ENCODE measurements around the gene RAB3C. TPM values are rescaled to one million over a fixed set of nuclear protein-coding genes. Genes with fewer than 3 reads are reported as not detected.

The RAB3C gene
- polyA plus RNA-seq, 4 donors, result 0.22 to 6.5 (median 2.9) TPM

GRCh38 chr5:58752104-58752503, 169.2 kb downstream of the RAB3C start:
- Histone ChIP-seq H3K27me3 (ENCODE audit: control insufficient read depth in 3 of 3, insufficient read depth in 3 of 3, low read length in 3 of 3) (no peaks in the 10 kb centered on the region), H3K9me3 (ENCODE audit: control insufficient read depth in 2 of 2, insufficient read depth in 1 of 2, low read depth in 1 of 2, low read length in 1 of 2) (no peaks in the 10 kb centered on the region), H3K4me1 (ENCODE audit: control insufficient read depth in 3 of 3, insufficient read depth in 2 of 3, low read depth in 1 of 3, low read length in 2 of 3) (peaks cover 0 to 3% (median 0%) of the 10 kb centered on the region in 3 donors), H3K27ac (ENCODE audit: low read depth in 1 of 3, low read length in 2 of 3) (no peak overlapping the region), H3K36me3 (ENCODE audit: control insufficient read depth in 3 of 3, insufficient read depth in 2 of 3, low read depth in 1 of 3, low read length in 3 of 3) (peaks cover 0 to 2% (median 0%) of the 10 kb centered on the region in 3 donors), H3K4me3 (ENCODE audit: low read depth in 1 of 3, low read length in 3 of 3) (no peak overlapping the region)
- DNase-seq, result no peak
- no peak for FAIRE-seq
- 82 to 93% (median 82%) methylated on average over 1 of the region's 1 CpG for WGBS, 3 donors

- Histone ChIP-seq H3K4me1 (ENCODE audit: control insufficient read depth in 3 of 3, insufficient read depth in 2 of 3, low read depth in 1 of 3, low read length in 2 of 3) (peaks cover 0 to 3% (median 0%) of the 10 kb centered on the region in 3 donors), H3K9me3 (ENCODE audit: control insufficient read depth in 2 of 2, insufficient read depth in 1 of 2, low read depth in 1 of 2, low read length in 1 of 2) (no peaks in the 10 kb centered on the region), H3K36me3 (ENCODE audit: control insufficient read depth in 3 of 3, insufficient read depth in 2 of 3, low read depth in 1 of 3, low read length in 3 of 3) (peaks cover 0 to 2% (median 0%) of the 10 kb centered on the region in 3 donors), H3K4me3 (ENCODE audit: low read depth in 1 of 3, low read length in 3 of 3) (no peak overlapping the region), H3K27ac (ENCODE audit: low read depth in 1 of 3, low read length in 2 of 3) (no peak overlapping the region), H3K27me3 (ENCODE audit: control insufficient read depth in 3 of 3, insufficient read depth in 3 of 3, low read length in 3 of 3) (no peaks in the 10 kb centered on the region)
- DNase-seq (no peak), FAIRE-seq (no peak)
- 81 to 90% (median 85%) methylated on average over 5 of the region's 5 CpGs for WGBS, 3 donors
Observed at GRCh38 chr5:58753446-58753845, 170.6 kb downstream of the RAB3C start.

- no peak for FAIRE-seq
- 72 to 83% (median 80%) methylated on average over 6 of the region's 6 CpGs for WGBS, 3 donors
- Histone ChIP-seq H3K4me3 (ENCODE audit: low read depth in 1 of 3, low read length in 3 of 3) (no peak overlapping the region), H3K27ac (ENCODE audit: low read depth in 1 of 3, low read length in 2 of 3) (no peak overlapping the region), H3K9me3 (ENCODE audit: control insufficient read depth in 2 of 2, insufficient read depth in 1 of 2, low read depth in 1 of 2, low read length in 1 of 2) (no peaks in the 10 kb centered on the region), H3K27me3 (ENCODE audit: control insufficient read depth in 3 of 3, insufficient read depth in 3 of 3, low read length in 3 of 3) (no peaks in the 10 kb centered on the region), H3K36me3 (ENCODE audit: control insufficient read depth in 3 of 3, insufficient read depth in 2 of 3, low read depth in 1 of 3, low read length in 3 of 3) (peaks cover 0 to 2% (median 0%) of the 10 kb centered on the region in 3 donors), H3K4me1 (ENCODE audit: control insufficient read depth in 3 of 3, insufficient read depth in 2 of 3, low read depth in 1 of 3, low read length in 2 of 3) (peaks cover 0 to 3% (median 0%) of the 10 kb centered on the region in 3 donors)
- DNase-seq, result no peak
Observed at GRCh38 chr5:58754250-58754649, 171.4 kb downstream of the RAB3C start.

- Histone ChIP-seq H3K4me3 (ENCODE audit: low read depth in 1 of 3, low read length in 3 of 3) (no peak overlapping the region), H3K4me1 (ENCODE audit: control insufficient read depth in 3 of 3, insufficient read depth in 2 of 3, low read depth in 1 of 3, low read length in 2 of 3) (peaks cover 0 to 3% (median 0%) of the 10 kb centered on the region in 3 donors), H3K27me3 (ENCODE audit: control insufficient read depth in 3 of 3, insufficient read depth in 3 of 3, low read length in 3 of 3) (no peaks in the 10 kb centered on the region), H3K27ac (ENCODE audit: low read depth in 1 of 3, low read length in 2 of 3) (no peak overlapping the region), H3K36me3 (ENCODE audit: control insufficient read depth in 3 of 3, insufficient read depth in 2 of 3, low read depth in 1 of 3, low read length in 3 of 3) (peaks cover 0 to 2% (median 0%) of the 10 kb centered on the region in 3 donors), H3K9me3 (ENCODE audit: control insufficient read depth in 2 of 2, insufficient read depth in 1 of 2, low read depth in 1 of 2, low read length in 1 of 2) (no peaks in the 10 kb centered on the region)
- no peak for FAIRE-seq
- DNase-seq, result no peak
- WGBS, 3 donors, result 69 to 85% (median 84%) methylated on average over 3 of the region's 3 CpGs
Observed at GRCh38 chr5:58755397-58755796, 172.5 kb downstream of the RAB3C start.

GRCh38 chr5:58759745-58760144, 176.9 kb downstream of the RAB3C start:
- FAIRE-seq (no peak), DNase-seq (peak in 1 of 2 donors; percentile 51)
- H3K27me3 ChIP-seq (ENCODE audit: control insufficient read depth in 3 of 3, insufficient read depth in 3 of 3, low read length in 3 of 3), result no peaks in the 10 kb centered on the region
- no peaks in the 10 kb centered on the region for H3K9me3 ChIP-seq (ENCODE audit: control insufficient read depth in 2 of 2, insufficient read depth in 1 of 2, low read depth in 1 of 2, low read length in 1 of 2)
- no peaks in the 10 kb centered on the region for H3K4me1 ChIP-seq (ENCODE audit: control insufficient read depth in 3 of 3, insufficient read depth in 2 of 3, low read depth in 1 of 3, low read length in 2 of 3)
- WGBS, 3 donors, result 2 to 22% (median 6%) methylated on average over 4 of the region's 4 CpGs
- no peaks in the 10 kb centered on the region for H3K36me3 ChIP-seq (ENCODE audit: control insufficient read depth in 3 of 3, insufficient read depth in 2 of 3, low read depth in 1 of 3, low read length in 3 of 3)
- no peak overlapping the region for H3K27ac ChIP-seq (ENCODE audit: low read depth in 1 of 3, low read length in 2 of 3)
- peak overlapping the region in 1 of 3 donors; percentile 30 for H3K4me3 ChIP-seq (ENCODE audit: low read depth in 1 of 3, low read length in 3 of 3)

- Histone ChIP-seq H3K36me3 (ENCODE audit: control insufficient read depth in 3 of 3, insufficient read depth in 2 of 3, low read depth in 1 of 3, low read length in 3 of 3) (no peaks in the 10 kb centered on the region), H3K9me3 (ENCODE audit: control insufficient read depth in 2 of 2, insufficient read depth in 1 of 2, low read depth in 1 of 2, low read length in 1 of 2) (no peaks in the 10 kb centered on the region), H3K4me3 (ENCODE audit: low read depth in 1 of 3, low read length in 3 of 3) (no peak overlapping the region), H3K27ac (ENCODE audit: low read depth in 1 of 3, low read length in 2 of 3) (no peak overlapping the region), H3K27me3 (ENCODE audit: control insufficient read depth in 3 of 3, insufficient read depth in 3 of 3, low read length in 3 of 3) (no peaks in the 10 kb centered on the region), H3K4me1 (ENCODE audit: control insufficient read depth in 3 of 3, insufficient read depth in 2 of 3, low read depth in 1 of 3, low read length in 2 of 3) (no peaks in the 10 kb centered on the region)
- 80 to 89% (median 84%) methylated on average over 2 of the region's 2 CpGs for WGBS, 3 donors
- FAIRE-seq (no peak), DNase-seq (no peak)
Observed at GRCh38 chr5:58760222-58760621, 177.3 kb downstream of the RAB3C start.

GRCh38 chr5:58761407-58761806, 178.5 kb downstream of the RAB3C start:
- Histone ChIP-seq H3K4me1 (ENCODE audit: control insufficient read depth in 3 of 3, insufficient read depth in 2 of 3, low read depth in 1 of 3, low read length in 2 of 3) (no peaks in the 10 kb centered on the region), H3K36me3 (ENCODE audit: control insufficient read depth in 3 of 3, insufficient read depth in 2 of 3, low read depth in 1 of 3, low read length in 3 of 3) (no peaks in the 10 kb centered on the region), H3K4me3 (ENCODE audit: low read depth in 1 of 3, low read length in 3 of 3) (no peak overlapping the region), H3K27me3 (ENCODE audit: control insufficient read depth in 3 of 3, insufficient read depth in 3 of 3, low read length in 3 of 3) (no peaks in the 10 kb centered on the region), H3K9me3 (ENCODE audit: control insufficient read depth in 2 of 2, insufficient read depth in 1 of 2, low read depth in 1 of 2, low read length in 1 of 2) (no peaks in the 10 kb centered on the region), H3K27ac (ENCODE audit: low read depth in 1 of 3, low read length in 2 of 3) (no peak overlapping the region)
- FAIRE-seq (no peak), DNase-seq (peak in 1 of 2 donors; percentile 29)

GRCh38 chr5:58763390-58763789, 180.5 kb downstream of the RAB3C start:
- Histone ChIP-seq H3K27ac (ENCODE audit: low read depth in 1 of 3, low read length in 2 of 3) (no peak overlapping the region), H3K9me3 (ENCODE audit: control insufficient read depth in 2 of 2, insufficient read depth in 1 of 2, low read depth in 1 of 2, low read length in 1 of 2) (no peaks in the 10 kb centered on the region), H3K36me3 (ENCODE audit: control insufficient read depth in 3 of 3, insufficient read depth in 2 of 3, low read depth in 1 of 3, low read length in 3 of 3) (no peaks in the 10 kb centered on the region), H3K27me3 (ENCODE audit: control insufficient read depth in 3 of 3, insufficient read depth in 3 of 3, low read length in 3 of 3) (no peaks in the 10 kb centered on the region), H3K4me3 (ENCODE audit: low read depth in 1 of 3, low read length in 3 of 3) (no peak overlapping the region), H3K4me1 (ENCODE audit: control insufficient read depth in 3 of 3, insufficient read depth in 2 of 3, low read depth in 1 of 3, low read length in 2 of 3) (no peaks in the 10 kb centered on the region)
- no peak for FAIRE-seq
- no peak for DNase-seq

- 86 to 91% (median 90%) methylated on average over 3 of the region's 3 CpGs for WGBS, 3 donors
- no peaks in the 10 kb centered on the region for H3K9me3 ChIP-seq (ENCODE audit: control insufficient read depth in 2 of 2, insufficient read depth in 1 of 2, low read depth in 1 of 2, low read length in 1 of 2)
- FAIRE-seq, result no peak
- H3K4me3 ChIP-seq (ENCODE audit: low read depth in 1 of 3, low read length in 3 of 3), result no peak overlapping the region
- H3K36me3 ChIP-seq (ENCODE audit: control insufficient read depth in 3 of 3, insufficient read depth in 2 of 3, low read depth in 1 of 3, low read length in 3 of 3), result no peaks in the 10 kb centered on the region
- no peak for DNase-seq
- H3K27me3 ChIP-seq (ENCODE audit: control insufficient read depth in 3 of 3, insufficient read depth in 3 of 3, low read length in 3 of 3), result no peaks in the 10 kb centered on the region
- no peaks in the 10 kb centered on the region for H3K4me1 ChIP-seq (ENCODE audit: control insufficient read depth in 3 of 3, insufficient read depth in 2 of 3, low read depth in 1 of 3, low read length in 2 of 3)
- H3K27ac ChIP-seq (ENCODE audit: low read depth in 1 of 3, low read length in 2 of 3), result no peak overlapping the region
Observed at GRCh38 chr5:58764199-58764598, 181.3 kb downstream of the RAB3C start.

Data from small intestine (tissue), 7 donors.